GM21381 (cell line): Measurements from ENCODE around the gene SERPINB3.
"Not testable (repeated sequence)": the region's sequence is repeated elsewhere in the genome, so short reads cannot be mapped to it uniquely, and the experiment has no call there.

ENCODE experiments used
- ATAC-seq: cut with Tn5 transposase; IDR thresholded peaks from one replicate; pipeline ENCODE4 v1.9.1; 2021; ENCODE audit warnings: mild to moderate bottlenecking, moderate library complexity; ENCODE audit not compliant: unreplicated experiment

Gene SERPINB3

DNA sequence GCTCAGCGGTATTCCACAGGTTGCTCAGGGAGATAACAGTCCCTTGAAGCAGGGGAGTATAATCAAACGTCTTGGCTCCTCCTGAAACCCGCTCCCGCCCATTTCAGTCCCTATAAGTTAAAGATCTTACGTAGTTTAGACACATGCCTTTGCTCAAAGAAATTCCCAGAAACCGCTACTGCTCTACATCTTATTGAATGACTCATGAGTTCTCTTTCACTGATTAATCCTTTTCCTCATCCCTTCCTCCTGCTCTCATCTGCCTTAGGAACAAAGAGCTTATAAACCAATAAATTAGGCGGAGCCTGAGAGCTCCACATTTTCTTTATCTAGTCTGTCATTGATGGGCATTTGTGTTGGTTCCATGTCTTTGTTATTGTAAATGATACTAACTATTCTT lies 13.5 kb downstream of the SERPINB3 start:
- ATAC-seq = no peak

DNA sequence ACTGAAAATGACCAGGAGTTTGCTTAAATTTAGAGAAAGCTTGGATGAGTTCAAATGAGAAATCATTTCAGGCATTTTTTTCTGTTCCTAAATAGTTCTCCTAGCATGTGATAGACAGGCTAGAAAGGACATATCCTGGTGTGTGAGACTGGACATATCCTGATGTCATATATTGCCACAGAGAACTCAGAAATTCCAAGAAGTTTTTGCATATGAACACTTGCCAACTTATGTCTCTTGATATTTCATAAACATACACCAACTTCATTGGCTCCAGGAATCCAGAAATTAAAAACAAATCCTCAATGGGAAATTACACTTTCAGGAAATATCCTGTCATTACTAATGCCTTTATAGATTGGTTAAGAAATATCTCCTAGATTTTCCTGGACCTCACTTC lies 14.8 kb downstream of the SERPINB3 start:
- ATAC-seq = no peak

DNA sequence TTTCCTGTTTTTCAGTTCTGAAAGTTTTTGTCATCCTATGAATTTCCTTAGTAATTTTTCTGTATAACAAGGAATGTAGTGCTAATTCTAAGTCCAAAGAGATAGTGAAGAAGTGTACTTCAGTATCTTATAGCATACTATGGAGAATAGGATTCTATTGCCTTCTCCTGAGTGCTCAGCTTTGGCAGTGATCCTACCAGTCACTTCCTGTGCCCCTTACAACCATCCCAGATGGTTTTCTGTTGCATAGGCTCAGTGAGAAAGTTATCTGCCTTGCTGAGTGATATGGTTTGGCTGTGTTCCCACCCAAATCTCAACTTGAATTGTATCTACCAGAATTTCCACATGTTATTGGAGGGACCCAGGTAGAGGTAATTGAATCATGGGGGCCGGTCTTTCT lies 17.0 kb downstream of the SERPINB3 start:
- ATAC-seq = not testable (repeated sequence)

DNA sequence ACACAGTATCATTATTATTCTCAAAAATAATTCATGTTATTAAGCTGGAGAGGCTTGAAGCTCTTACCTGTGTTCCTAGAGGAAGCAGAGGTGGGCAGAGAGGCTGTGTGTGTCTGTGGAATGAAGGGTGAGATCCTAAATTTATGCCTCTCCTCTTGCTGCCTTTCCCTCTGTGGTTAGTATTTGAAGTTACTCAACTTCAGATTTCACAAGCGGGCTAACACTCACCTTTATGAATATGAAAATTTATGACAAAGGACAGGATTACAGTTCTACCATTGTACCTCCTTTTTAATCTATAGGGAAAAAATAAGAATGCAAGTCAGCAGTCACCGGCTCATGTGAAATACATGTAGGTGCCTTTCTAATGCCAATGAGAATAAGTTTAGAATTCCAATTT lies 17.6 kb downstream of the SERPINB3 start, which contains the start of gene SERPINB4:
Gene SERPINB4, minus strand, starts transcription at position 115 of the 400 bp plus-strand sequence. CDS start 679 bp downstream, outside the sequence.
- ATAC-seq = not testable (repeated sequence)

DNA sequence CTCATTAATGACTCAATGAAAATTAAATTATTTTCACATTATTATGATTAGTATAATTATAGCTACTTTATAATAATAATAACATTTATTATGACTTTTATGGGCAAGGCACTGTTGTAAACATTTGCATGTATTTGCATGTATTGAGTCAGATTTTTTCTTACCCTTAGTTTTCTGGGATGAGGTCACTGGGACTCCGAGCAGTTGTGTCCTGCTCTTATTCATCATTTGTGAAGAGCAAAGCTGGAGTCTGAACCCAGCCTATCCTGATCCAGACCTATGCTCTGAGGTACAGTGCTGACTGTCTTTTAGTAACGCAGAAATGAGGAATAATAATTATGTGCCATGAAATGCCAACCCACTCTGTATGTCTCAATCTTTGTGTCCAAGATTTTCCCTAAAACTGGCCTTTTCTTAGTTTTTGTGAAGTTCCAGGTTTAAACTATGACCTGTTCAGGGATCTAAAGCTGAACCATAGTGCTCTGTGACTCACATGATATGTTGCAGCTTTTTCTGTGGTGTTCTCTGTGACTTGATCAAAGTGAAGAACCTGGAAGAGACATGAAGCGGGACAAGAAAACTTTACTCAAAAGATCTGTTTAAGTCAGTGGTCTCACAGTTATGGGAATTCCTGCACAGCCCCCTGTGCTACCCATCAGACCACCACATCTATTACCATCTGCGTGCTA lies 18.9 kb downstream of the SERPINB3 start:
- not testable (repeated sequence) for ATAC-seq

DNA sequence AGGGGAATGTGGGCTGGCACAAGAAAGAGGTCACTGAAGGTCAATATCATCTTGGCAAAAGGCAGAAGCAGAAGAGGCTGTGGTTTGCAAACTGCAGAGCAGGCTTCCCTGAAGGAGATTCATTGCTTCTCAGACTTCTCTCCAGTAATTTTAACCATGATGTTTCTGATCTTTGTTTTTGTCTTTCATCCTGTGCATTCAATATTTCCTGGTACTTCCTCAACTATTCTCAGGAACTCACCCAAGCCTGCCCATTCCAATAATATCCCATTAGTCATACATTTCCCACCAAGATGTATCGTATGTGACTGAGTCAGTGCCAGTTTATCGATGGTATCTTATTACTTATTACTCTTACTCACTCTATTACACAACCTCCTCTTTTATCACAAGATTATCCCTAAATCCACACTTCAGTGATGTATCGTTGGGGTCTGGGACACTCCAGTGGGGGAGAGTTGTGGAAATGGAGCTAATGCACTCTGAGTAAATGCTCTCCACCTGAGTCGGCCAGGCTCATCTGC lies 20.5 kb downstream of the SERPINB3 start:
- not testable (repeated sequence) for ATAC-seq

DNA sequence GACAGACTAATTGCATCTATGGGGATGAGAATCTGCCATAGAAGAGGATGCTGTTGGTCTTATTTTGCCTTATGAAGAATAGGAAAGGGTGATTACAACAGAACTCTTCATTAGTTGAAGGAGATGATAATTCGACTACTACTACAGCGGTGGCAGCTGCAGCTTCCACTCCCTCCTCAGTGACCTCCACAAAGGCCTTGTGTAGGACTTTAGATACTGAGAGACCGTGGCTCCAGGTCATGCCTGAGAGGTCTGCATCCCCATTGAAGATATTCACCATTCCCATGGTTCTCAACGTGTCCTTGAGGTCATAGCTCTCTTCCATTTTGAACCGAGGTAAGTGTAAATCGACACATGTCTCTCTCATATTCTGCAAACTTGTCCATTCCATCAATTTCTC lies 24.0 kb downstream of the SERPINB3 start:
- no peak for ATAC-seq

DNA sequence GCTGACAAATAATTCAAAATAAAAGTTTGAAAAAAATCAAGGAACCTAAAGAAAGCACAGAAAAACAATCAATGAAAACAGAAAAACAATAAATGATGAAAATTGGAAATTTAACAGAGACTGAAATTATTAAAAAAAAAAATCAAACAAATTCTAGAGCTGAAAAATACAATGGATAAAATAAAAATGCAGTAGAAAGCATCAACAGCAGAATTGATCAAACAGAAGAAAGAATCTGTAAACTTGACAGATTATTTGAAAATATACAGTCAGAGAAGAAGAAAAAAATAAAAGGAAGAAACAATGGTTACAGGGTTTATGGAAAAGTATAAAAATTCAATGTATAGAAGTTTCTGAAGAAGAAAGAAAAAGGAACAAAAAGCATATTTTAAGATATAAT lies 33.9 kb downstream of the SERPINB3 start:
- no peak for ATAC-seq

DNA sequence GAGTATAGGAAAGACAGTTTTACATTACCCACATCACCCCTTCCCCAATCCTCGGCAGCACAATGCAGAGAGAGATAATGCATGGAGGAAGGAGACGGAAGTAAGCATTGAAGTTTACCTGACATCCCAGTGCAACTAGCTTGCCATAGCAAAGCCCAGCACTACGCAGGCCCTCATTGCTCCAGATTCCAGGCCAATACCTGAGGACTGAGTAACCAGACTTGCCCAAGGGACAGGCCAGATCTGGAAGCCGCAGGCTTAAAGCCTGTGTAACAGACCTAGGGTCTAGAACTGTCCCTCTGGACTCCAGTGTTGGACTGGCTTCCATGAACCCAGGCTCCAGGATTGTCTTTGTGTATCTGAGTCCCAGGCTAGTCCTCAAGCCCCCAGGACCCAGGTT lies 35.3 kb downstream of the SERPINB3 start:
- no peak for ATAC-seq

DNA sequence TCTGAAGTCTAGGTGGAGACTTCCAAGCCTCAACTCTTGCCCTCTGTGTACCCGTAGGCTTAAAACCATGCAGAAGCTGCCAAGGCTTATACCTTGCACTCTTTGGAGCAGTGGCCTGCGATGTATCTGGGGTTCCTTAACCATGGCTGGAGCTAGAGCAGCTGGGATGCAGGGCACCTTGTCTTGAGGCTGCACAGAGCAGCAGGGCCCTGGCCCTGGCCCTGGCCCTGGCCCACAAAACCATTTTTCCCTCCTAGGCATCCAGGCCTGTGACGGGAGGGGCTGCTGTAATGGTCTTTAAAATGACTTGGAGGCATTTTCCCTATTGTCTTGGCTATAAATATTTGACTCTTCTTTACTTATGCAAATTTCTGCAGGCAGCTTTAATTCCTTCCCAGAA lies 36.8 kb downstream of the SERPINB3 start:
- no peak for ATAC-seq

DNA sequence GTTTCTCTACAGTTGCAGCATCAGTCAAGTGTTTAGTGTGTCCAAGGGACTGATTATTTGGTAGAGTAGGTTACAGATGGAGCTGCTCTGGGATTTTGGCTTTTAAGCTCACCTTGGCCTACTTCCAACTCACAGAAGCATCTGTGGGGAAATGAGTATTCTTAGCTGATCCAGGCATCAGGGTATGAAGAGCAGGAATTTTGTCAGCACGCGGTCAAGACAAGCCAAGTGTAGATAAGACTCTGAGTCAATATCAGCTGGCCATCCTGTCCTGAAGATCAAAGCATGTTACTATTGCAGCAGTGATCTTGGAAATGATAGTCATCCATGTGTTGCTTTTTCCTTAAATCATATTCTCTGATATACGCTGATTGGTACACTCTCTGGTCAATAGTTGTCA lies 42.0 kb downstream of the SERPINB3 start:
- no peak for ATAC-seq

DNA sequence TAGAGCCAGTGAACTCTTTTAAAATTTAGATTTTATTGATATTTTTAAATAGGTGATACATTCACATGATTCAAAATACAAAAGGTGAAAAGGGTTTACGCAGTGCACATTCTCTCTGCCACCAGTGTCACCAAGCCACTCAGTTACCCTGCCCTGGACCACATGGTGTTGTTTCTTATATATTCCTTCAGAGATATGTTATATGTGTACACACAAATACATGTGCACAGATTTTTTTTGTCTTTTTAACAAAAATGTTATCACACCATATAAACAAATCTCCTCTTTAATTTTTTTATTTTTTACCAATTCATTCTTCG lies 43.8 kb downstream of the SERPINB3 start:
- no peak for ATAC-seq

DNA sequence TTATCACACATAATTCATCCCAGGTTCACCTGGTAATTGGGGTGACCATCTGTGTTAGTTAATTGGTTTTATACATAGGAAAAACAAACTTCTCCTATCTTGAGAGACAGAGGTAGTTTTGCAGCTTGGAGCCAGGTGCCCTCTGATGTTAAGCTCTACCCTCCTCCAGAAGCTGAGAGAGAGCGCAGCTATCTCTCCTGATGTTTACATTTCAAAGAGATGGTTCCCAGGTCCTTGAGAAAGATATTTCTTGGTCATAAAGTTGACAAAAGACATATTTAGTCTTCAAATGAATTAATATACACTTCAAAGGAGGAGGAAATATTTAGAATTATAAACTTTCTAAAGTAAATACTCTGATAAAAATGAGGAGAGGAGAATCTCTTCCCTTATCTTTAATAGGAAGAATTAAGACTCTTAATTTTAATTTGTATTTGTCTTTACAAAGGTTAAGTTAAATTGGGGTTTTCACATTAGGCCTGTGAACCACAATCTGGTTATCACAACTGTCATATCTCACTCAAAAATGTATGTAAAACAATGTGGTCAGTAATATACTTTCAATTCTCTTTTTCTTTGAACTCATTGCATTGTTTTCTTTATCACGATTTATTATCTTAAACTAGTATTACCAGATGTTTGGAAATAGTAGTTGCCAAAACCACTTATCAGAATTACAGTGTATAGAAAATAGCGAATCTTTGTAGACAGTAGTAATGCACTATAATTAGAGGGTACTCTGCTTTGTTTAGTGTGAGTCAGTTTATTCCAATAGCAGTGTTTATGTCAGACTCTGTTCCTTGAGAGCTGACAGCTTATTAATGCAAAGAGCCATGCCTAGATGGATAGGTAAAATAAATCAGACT lies 44.4 kb downstream of the SERPINB3 start:
- peak; percentile 89 for ATAC-seq

DNA sequence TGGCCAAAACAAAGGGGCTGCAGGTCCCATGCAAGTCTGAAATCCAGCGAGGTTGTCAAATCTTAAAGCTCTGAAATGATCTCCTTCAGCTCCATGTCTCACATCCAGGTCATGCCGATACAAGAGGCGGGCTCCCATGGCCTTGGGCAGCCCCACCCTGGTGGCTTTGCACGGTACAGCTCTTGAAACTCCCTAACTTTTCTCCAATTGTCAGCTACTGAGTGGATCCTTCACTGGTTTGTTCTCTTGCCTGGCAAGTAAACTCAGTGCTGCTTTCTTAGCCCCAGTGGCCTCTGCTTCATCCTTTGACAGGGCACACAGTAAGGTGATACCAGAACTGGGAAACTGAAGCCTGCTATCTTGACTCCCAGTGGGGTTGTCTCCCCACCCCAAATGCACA lies 48.3 kb downstream of the SERPINB3 start:
- no peak for ATAC-seq

DNA sequence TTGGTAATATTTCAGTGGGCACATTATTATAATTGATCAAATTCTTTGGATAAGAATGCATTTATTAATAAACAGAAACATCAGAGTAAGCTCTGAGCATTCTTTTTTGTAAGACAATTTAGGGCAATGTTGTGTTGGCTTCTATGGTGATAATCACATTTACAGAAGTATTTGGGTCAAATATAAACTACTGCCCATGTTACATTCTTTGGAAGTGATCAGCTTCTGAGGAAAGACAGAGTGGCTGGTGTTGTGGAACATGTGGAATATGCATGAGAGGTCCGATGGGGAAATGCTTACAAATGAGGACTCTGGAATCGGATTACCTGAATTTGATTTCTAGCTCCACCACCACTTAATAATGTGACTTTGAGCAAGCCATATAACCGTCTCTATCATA lies 55.2 kb downstream of the SERPINB3 start:
- no peak for ATAC-seq
